UCSD-AML1 (cell line): Measurements from ENCODE around the gene MAPK9.
"Not testable (repeated sequence)": the region's sequence is repeated elsewhere in the genome, so short reads cannot be mapped to it uniquely, and the experiment has no call there.

Experiments used
- DNase-seq: peaks from one replicate; lab custom pipeline; 2025; ENCODE audit not compliant: unreplicated experiment; lab: John Stamatoyannopoulos, UW

Gene MAPK9

GRCh38 chr5:180326989-180327565 is 35.2 kb upstream of the MAPK9 start:
- DNase-seq: no peak

- no peak for DNase-seq
Observed at GRCh38 chr5:180324601-180324950, 32.7 kb upstream of the MAPK9 start.

- DNase-seq: no peak
Observed at GRCh38 chr5:180323941-180324600, 32.2 kb upstream of the MAPK9 start.

GRCh38 chr5:180323160-180323559 is 31.3 kb upstream of the MAPK9 start:
- DNase-seq: no peak

GRCh38 chr5:180318456-180319089 is 26.7 kb upstream of the MAPK9 start:
- DNase-seq: no peak

- DNase-seq: no peak
Observed at GRCh38 chr5:180316586-180316985, 24.7 kb upstream of the MAPK9 start.

- DNase-seq: peak; percentile 72
Observed at GRCh38 chr5:180315762-180316212, 23.9 kb upstream of the MAPK9 start.

GRCh38 chr5:180313677-180314505 is 22.0 kb upstream of the MAPK9 start:
- DNase-seq: no peak

GRCh38 chr5:180311216-180311615 is 19.3 kb upstream of the MAPK9 start:
- no peak for DNase-seq

- DNase-seq: no peak
Observed at GRCh38 chr5:180306796-180307195, 14.9 kb upstream of the MAPK9 start.

GRCh38 chr5:180305481-180305880 is 13.6 kb upstream of the MAPK9 start:
- no peak for DNase-seq

GRCh38 chr5:180304431-180305375 is 12.8 kb upstream of the MAPK9 start:
- DNase-seq: no peak

- no peak for DNase-seq
Observed at GRCh38 chr5:180304016-180304292, 12.1 kb upstream of the MAPK9 start.

- DNase-seq: no peak
Observed at GRCh38 chr5:180303226-180304015, 11.5 kb upstream of the MAPK9 start.

- DNase-seq: no peak
Observed at GRCh38 chr5:180302256-180302655, 10.4 kb upstream of the MAPK9 start.

- no peak for DNase-seq
Observed at GRCh38 chr5:180301253-180301652, 9.4 kb upstream of the MAPK9 start.

GRCh38 chr5:180299526-180299925 is 7.6 kb upstream of the MAPK9 start:
- DNase-seq: no peak

- not testable (repeated sequence) for DNase-seq
Observed at GRCh38 chr5:180299014-180299413, 7.1 kb upstream of the MAPK9 start.

- no peak for DNase-seq
Observed at GRCh38 chr5:180297587-180298282, 5.9 kb upstream of the MAPK9 start.
